Measurements from ENCODE around the gene SRP19. TPM values are rescaled to one million over a fixed set of nuclear protein-coding genes. Genes with fewer than 3 reads are reported as not detected.

The SRP19 gene
- total RNA-seq, 1 donor from 2014 or later, result 73.5 TPM

- no peak overlapping the region for H3K27ac ChIP-seq (ENCODE audit: low read depth, low read length)
- H3K79me2 ChIP-seq (ENCODE audit: insufficient read depth, low read length), result peaks cover 54% of the 10 kb centered on the region
- no peak for FAIRE-seq
- H3K4me3 ChIP-seq (ENCODE audit: insufficient read depth, low read depth, low read length), result no peak overlapping the region
- H4K20me1 ChIP-seq (ENCODE audit: insufficient read depth, low read length), result peaks cover 72% of the 10 kb centered on the region
- Mint-ChIP-seq H3K27me3 (ENCODE audit: low read depth, unreplicated experiment) (no peaks in the 10 kb centered on the region), H3K36me3 (ENCODE audit: low read depth, unreplicated experiment) (peaks cover 13% of the 10 kb centered on the region), H3K27ac (ENCODE audit: unreplicated experiment) (no peak overlapping the region), H3K4me3 (ENCODE audit: unreplicated experiment) (no peak overlapping the region), H3K9me3 (ENCODE audit: unreplicated experiment) (no peaks in the 10 kb centered on the region), H3K4me1 (ENCODE audit: low read depth, unreplicated experiment) (peaks cover 20% of the 10 kb centered on the region)
- H3K9ac ChIP-seq (ENCODE audit: low read length), result no peak overlapping the region
- H3K9me3 ChIP-seq (ENCODE audit: insufficient read depth, low read depth, low read length), result no peaks in the 10 kb centered on the region
- DNase-seq (ENCODE audit: low read depth), result no peak
- H3K4me1 ChIP-seq (ENCODE audit: insufficient read depth, low read length), result peaks cover 18% of the 10 kb centered on the region
- H3K27me3 ChIP-seq (ENCODE audit: insufficient read depth, low read length), result no peaks in the 10 kb centered on the region
- H3K36me3 ChIP-seq (ENCODE audit: insufficient read depth, low read length), result peaks cover 45% of the 10 kb centered on the region
- H2AFZ ChIP-seq (ENCODE audit: low read depth, low read length), result no peak overlapping the region
- TF ChIP-seq EZH2 (IDR thresholded peaks at IDR 0.05; ENCODE audit: insufficient read depth, low read length) (no peak), CTCF (IDR thresholded peaks at IDR 0.05; ENCODE audit: insufficient read depth, low read depth, low read length) (no peak)
- no peak overlapping the region for H3K4me2 ChIP-seq (ENCODE audit: low read length)
Measured at GRCh38 chr5:112866739-112867138, 5.7 kb downstream of the SRP19 start.

- Histone ChIP-seq H3K79me2 (ENCODE audit: insufficient read depth, low read length) (peaks cover 48% of the 10 kb centered on the region), H3K4me2 (ENCODE audit: low read length) (no peak overlapping the region), H3K4me1 (ENCODE audit: insufficient read depth, low read length) (peaks cover 13% of the 10 kb centered on the region), H3K4me3 (ENCODE audit: insufficient read depth, low read depth, low read length) (no peak overlapping the region), H3K27ac (ENCODE audit: low read depth, low read length) (no peak overlapping the region), H4K20me1 (ENCODE audit: insufficient read depth, low read length) (peaks cover 68% of the 10 kb centered on the region), H3K9ac (ENCODE audit: low read length) (no peak overlapping the region), H3K9me3 (ENCODE audit: insufficient read depth, low read depth, low read length) (no peaks in the 10 kb centered on the region), H2AFZ (ENCODE audit: low read depth, low read length) (no peak overlapping the region), H3K36me3 (ENCODE audit: insufficient read depth, low read length) (peaks cover 45% of the 10 kb centered on the region), H3K27me3 (ENCODE audit: insufficient read depth, low read length) (no peaks in the 10 kb centered on the region)
- DNase-seq (ENCODE audit: low read depth) (no peak), FAIRE-seq (no peak)
- Mint-ChIP-seq H3K36me3 (ENCODE audit: low read depth, unreplicated experiment) (peaks cover 13% of the 10 kb centered on the region), H3K4me3 (ENCODE audit: unreplicated experiment) (no peak overlapping the region), H3K27me3 (ENCODE audit: low read depth, unreplicated experiment) (no peaks in the 10 kb centered on the region), H3K27ac (ENCODE audit: unreplicated experiment) (no peak overlapping the region), H3K4me1 (ENCODE audit: low read depth, unreplicated experiment) (peaks cover 19% of the 10 kb centered on the region), H3K9me3 (ENCODE audit: unreplicated experiment) (no peaks in the 10 kb centered on the region)
- TF ChIP-seq CTCF (IDR thresholded peaks at IDR 0.05; ENCODE audit: insufficient read depth, low read depth, low read length), result no peak
- TF ChIP-seq EZH2 (IDR thresholded peaks at IDR 0.05; ENCODE audit: insufficient read depth, low read length), result no peak
Measured at GRCh38 chr5:112867411-112867810, 6.3 kb downstream of the SRP19 start.

GRCh38 chr5:112869948-112870347, 8.9 kb downstream of the SRP19 start:
- no peak overlapping the region for H3K27ac Mint-ChIP-seq (ENCODE audit: unreplicated experiment)
- no peak overlapping the region for H3K4me2 ChIP-seq (ENCODE audit: low read length)
- H3K4me1 Mint-ChIP-seq (ENCODE audit: low read depth, unreplicated experiment), result peaks cover 3% of the 10 kb centered on the region
- no peaks in the 10 kb centered on the region for H3K27me3 Mint-ChIP-seq (ENCODE audit: low read depth, unreplicated experiment)
- H3K9me3 ChIP-seq (ENCODE audit: insufficient read depth, low read depth, low read length), result no peaks in the 10 kb centered on the region
- FAIRE-seq, result no peak
- H4K20me1 ChIP-seq (ENCODE audit: insufficient read depth, low read length), result peaks cover 49% of the 10 kb centered on the region
- no peak overlapping the region for H3K4me3 Mint-ChIP-seq (ENCODE audit: unreplicated experiment)
- peaks cover 10% of the 10 kb centered on the region for H3K36me3 Mint-ChIP-seq (ENCODE audit: low read depth, unreplicated experiment)
- peaks cover 35% of the 10 kb centered on the region for H3K79me2 ChIP-seq (ENCODE audit: insufficient read depth, low read length)
- H3K4me3 ChIP-seq (ENCODE audit: insufficient read depth, low read depth, low read length), result no peak overlapping the region
- no peaks in the 10 kb centered on the region for H3K27me3 ChIP-seq (ENCODE audit: insufficient read depth, low read length)
- no peak overlapping the region for H3K27ac ChIP-seq (ENCODE audit: low read depth, low read length)
- no peak overlapping the region for H2AFZ ChIP-seq (ENCODE audit: low read depth, low read length)
- peaks cover 39% of the 10 kb centered on the region for H3K36me3 ChIP-seq (ENCODE audit: insufficient read depth, low read length)
- TF ChIP-seq CTCF (IDR thresholded peaks at IDR 0.05; ENCODE audit: insufficient read depth, low read depth, low read length) (no peak), EZH2 (IDR thresholded peaks at IDR 0.05; ENCODE audit: insufficient read depth, low read length) (no peak)
- H3K9me3 Mint-ChIP-seq (ENCODE audit: unreplicated experiment), result no peaks in the 10 kb centered on the region
- H3K4me1 ChIP-seq (ENCODE audit: insufficient read depth, low read length), result no peaks in the 10 kb centered on the region
- H3K9ac ChIP-seq (ENCODE audit: low read length), result no peak overlapping the region
- DNase-seq (ENCODE audit: low read depth), result no peak
